Skeletal muscle tissue (tissue), 4 donors: ENCODE data around the gene ERFL. TPM values are rescaled to one million over a fixed set of nuclear protein-coding genes. Genes with fewer than 3 reads are reported as not detected.

Experiments
- H3K27ac ChIP-seq: one replicate; pipeline ENCODE4 v1.7.0; 2013; ENCODE audit warnings: mild to moderate bottlenecking, low read depth, low read length, inconsistent platforms
- H3K27me3 ChIP-seq, 3 donors: one replicate each; pipeline ENCODE4 v1.7.0; 2013; ENCODE audit warnings: low read length in 3 of 3; ENCODE audit not compliant: control insufficient read depth in 3 of 3, insufficient read depth in 3 of 3
- H3K36me3 ChIP-seq, 3 donors: one replicate each; pipeline ENCODE4 v1.7.0; 2013; ENCODE audit warnings: low read length in 3 of 3; ENCODE audit not compliant: control insufficient read depth in 3 of 3, insufficient read depth in 3 of 3
- H3K4me1 ChIP-seq, 3 donors: one replicate each; pipeline ENCODE4 v1.7.0; 2013; ENCODE audit warnings: low read length in 3 of 3, mild to moderate bottlenecking in 3 of 3; ENCODE audit not compliant: control insufficient read depth in 3 of 3, insufficient read depth in 3 of 3
- H3K4me3 ChIP-seq, 3 donors: one replicate each; pipeline ENCODE4 v1.7.0; 2013; ENCODE audit warnings: low read length in 3 of 3
- H3K9ac ChIP-seq, 3 donors: one replicate each; pipeline ENCODE4 v1.7.0; 2013; ENCODE audit warnings: low read length in 3 of 3, mild to moderate bottlenecking in 3 of 3, moderate library complexity in 2 of 3, low read depth in 1 of 3
- H3K9me3 ChIP-seq, 3 donors: one replicate each; pipeline ENCODE4 v1.7.0; 2013; ENCODE audit warnings: low read length in 3 of 3; ENCODE audit not compliant: control insufficient read depth in 3 of 3
- total RNA-seq: library from RNA; depleted of rRNA; stranded (reverse); fragments of >200 nt; gene quantifications from one replicate; pipeline ENCODE4 v1.2.3, GENCODE V29; 2014
- donor health status: Osteomylitis.

ERFL gene
- total RNA-seq, 1 donor from 2014 or later = not detected

DNA sequence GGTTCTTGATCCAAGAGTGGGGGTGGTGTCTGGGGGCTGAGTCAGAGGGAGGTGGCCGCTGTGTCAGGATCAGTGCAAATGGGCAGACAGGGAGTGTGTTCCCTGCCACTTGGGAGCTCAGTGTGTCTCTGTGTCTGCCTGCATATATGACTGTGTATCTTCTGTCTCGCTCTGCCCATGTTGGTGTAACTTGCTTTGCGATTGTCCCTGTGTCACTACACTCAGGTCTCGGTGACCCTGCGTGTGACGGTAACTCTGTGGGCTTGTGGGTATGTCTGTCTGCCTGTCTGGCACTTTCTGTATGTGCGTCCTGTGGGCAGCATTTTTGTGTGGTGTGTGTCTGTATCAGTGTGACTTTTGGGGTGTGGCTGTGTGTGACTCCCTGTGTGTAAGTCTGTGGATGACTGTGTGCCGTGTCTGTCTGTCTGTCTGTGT is 8.2 kb upstream of the ERFL start:
- no peak overlapping the region for H3K27ac ChIP-seq
- peaks cover 62 to 72% (median 65%) of the 10 kb centered on the region in 3 donors for H3K27me3 ChIP-seq
- no peak overlapping the region for H3K4me3 ChIP-seq
- no peaks in the 10 kb centered on the region for H3K36me3 ChIP-seq
- peaks cover 0 to 7% (median 3%) of the 10 kb centered on the region in 3 donors for H3K4me1 ChIP-seq
- no peak overlapping the region for H3K9ac ChIP-seq
- H3K9me3 ChIP-seq = no peaks in the 10 kb centered on the region

DNA sequence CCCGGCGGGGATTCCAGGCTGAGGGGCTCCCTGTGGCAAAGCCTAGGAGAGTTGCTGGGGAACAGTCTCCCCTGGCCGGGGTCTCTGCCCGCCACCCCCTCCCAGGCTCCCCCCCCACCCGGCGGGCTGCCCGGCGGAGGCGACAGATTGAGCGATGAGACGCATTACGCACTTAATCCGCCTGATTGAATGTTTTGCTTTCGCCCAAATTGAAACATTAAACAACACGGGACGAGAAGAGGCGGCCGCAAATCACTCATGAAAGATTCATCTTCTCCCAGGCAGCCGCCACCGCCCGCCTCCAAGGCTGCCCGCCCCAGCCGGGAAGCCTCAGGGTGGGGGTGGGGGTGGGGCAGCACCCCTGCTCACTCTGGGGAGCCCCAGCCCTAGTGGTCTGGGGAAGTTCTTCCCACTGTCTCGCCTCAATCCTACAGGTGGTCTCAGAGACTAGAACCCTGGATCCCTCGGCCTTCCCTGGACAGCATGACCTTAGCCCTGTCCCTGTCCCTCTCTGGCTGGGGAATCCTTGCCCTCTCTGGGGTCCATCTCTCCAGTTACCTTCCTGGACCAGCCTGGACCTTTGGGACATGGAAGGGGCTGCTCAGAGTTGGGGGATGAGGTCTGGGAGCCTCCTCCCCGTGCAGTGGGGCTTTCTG is 7.6 kb upstream of the ERFL start:
- peaks cover 62 to 72% (median 65%) of the 10 kb centered on the region in 3 donors for H3K27me3 ChIP-seq
- H3K9me3 ChIP-seq = no peaks in the 10 kb centered on the region
- H3K9ac ChIP-seq = no peak overlapping the region

DNA sequence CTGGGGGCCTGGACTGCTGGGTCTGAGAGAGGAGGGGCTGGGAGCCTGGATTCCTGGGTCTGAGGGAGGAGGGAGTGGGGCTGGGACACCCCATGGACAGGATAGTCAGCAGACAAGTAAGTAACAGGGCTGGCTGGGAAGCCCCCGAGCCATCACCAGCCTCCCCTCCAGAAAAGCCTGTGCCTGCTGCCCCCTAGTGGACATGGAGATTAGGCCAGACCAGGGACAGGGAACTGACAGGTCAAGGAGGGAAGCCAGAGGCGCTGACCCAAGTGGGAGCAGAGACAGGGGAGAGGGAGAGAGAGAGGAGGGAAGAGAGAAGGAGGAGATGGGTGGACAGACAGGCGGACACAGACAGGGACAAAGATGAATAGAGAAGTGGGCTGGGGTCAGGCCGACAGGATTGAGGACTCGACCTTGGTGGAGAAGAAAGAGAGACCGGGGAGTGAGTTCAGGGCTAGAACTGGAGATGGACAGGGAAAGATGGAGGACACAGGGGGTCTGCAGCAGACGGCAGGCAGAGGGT is 6.7 kb upstream of the ERFL start:
- no peaks in the 10 kb centered on the region for H3K9me3 ChIP-seq
- peaks cover 64 to 76% (median 73%) of the 10 kb centered on the region in 3 donors for H3K27me3 ChIP-seq
- H3K4me1 ChIP-seq = no peaks in the 10 kb centered on the region
- no peaks in the 10 kb centered on the region for H3K36me3 ChIP-seq
- no peak overlapping the region for H3K27ac ChIP-seq
- H3K9ac ChIP-seq = no peak overlapping the region
- H3K4me3 ChIP-seq = no peak overlapping the region

More for the DNA sequence above, 7.6 kb upstream of the ERFL start:
- no peaks in the 10 kb centered on the region for H3K36me3 ChIP-seq
- peaks cover 0 to 4% (median 0%) of the 10 kb centered on the region in 3 donors for H3K4me1 ChIP-seq
- H3K4me3 ChIP-seq = no peak overlapping the region
- H3K27ac ChIP-seq = no peak overlapping the region

DNA sequence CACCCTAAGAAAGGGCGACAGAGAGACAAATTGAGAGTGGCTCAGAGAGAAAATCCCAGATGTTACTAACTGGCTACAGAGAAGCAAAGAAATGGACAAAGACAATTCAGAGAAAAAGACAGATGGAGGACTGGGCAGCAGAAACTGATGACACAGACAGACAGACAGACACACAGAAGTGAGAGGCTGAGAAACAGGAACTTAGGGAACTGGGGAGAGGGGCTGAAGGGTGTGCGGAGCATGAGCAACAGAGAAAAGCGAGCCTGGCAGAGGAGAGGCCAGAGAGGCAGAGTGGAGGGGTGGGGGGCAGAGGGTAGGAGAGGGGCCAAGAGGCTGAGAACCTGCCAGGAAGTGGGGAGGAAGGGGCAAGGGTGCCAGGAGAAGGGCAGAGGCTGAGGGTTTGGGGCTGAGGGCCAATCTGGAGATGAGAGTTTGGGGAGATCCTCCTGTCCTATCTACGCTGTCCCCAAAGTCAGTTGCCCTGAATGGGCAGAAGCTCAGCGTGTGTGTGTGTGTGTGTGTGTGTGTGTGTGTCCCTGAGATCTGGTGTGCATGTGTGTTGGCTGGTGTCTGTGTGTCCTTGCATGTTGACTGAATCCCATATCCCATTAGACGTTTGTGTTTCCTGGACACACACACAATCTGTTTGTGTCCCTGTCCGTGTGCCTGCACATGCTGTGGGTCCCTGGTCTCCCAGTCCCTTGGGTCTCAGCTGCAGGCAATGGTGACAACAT is 5.6 kb upstream of the ERFL start:
- Histone ChIP-seq H3K4me1 (peaks cover 2 to 4% (median 3%) of the 10 kb centered on the region in 3 donors), H3K9me3 (no peaks in the 10 kb centered on the region), H3K27ac (no peak overlapping the region), H3K27me3 (peaks cover 71 to 86% (median 80%) of the 10 kb centered on the region in 3 donors), H3K9ac (no peak overlapping the region), H3K4me3 (no peak overlapping the region), H3K36me3 (no peaks in the 10 kb centered on the region)

DNA sequence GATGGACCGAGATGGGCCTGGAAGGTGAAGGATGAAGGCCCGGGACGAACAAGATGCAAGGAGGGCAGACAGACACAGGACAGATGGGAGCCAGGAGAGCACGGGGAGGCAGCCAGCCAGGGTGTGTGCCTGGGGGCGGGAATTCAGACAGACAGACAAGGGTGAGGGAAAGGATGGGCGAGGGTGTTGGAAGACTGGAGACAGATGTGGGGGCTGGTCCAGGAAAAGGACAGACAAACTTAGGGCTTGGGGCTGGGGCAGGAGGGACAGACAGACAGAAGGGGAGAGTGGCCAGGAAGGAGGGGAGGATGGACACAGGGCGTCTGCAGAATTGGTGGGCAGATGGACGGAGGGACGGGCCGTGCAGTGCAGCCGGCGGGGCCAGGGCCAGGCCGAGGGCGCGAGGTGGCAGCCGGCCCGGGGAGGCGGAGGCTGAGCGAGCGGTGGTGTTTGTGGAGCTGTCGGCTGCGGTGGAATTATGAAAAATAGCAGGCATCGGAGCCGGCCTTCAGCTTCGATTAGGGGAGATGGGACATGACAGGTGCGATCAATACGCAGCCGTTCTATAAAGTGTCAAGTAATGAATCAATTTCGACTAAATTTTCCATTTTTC is 4.6 kb upstream of the ERFL start:
- H3K9me3 ChIP-seq = no peaks in the 10 kb centered on the region
- peaks cover 78 to 93% (median 85%) of the 10 kb centered on the region in 3 donors for H3K27me3 ChIP-seq
- H3K36me3 ChIP-seq = no peaks in the 10 kb centered on the region
- no peak overlapping the region for H3K4me3 ChIP-seq
- no peak overlapping the region for H3K27ac ChIP-seq
- H3K4me1 ChIP-seq = peaks cover 4 to 9% (median 7%) of the 10 kb centered on the region in 3 donors
- no peak overlapping the region for H3K9ac ChIP-seq

DNA sequence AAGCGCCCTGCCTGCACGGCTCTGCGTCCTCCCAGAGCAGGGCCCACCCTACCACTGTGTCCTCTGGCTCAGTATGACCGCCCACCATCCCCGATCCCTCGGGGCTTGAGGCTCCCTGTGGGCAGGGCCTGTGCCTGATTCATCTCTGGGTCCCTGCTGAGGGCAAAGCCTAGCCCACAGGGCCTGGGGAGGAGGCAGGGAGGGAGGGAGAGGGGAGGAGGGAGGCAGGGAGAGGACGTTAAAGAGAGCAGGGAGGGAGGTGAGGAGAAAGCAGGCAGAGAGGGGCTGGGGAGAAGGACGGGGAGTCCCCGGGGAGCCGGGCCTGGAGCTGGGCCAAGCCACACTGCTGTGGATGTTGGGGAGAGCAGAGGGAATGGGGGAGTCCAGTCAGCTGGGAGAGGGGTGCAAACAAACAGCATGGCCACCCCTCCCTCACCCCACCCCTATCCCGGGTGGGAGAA is 4.0 kb upstream of the ERFL start:
- H3K4me3 ChIP-seq = no peak overlapping the region
- H3K36me3 ChIP-seq = no peaks in the 10 kb centered on the region
- peaks cover 82 to 91% (median 84%) of the 10 kb centered on the region in 3 donors for H3K27me3 ChIP-seq
- H3K4me1 ChIP-seq = peaks cover 4 to 9% (median 7%) of the 10 kb centered on the region in 3 donors
- no peak overlapping the region for H3K9ac ChIP-seq
- H3K9me3 ChIP-seq = no peaks in the 10 kb centered on the region
- no peak overlapping the region for H3K27ac ChIP-seq

DNA sequence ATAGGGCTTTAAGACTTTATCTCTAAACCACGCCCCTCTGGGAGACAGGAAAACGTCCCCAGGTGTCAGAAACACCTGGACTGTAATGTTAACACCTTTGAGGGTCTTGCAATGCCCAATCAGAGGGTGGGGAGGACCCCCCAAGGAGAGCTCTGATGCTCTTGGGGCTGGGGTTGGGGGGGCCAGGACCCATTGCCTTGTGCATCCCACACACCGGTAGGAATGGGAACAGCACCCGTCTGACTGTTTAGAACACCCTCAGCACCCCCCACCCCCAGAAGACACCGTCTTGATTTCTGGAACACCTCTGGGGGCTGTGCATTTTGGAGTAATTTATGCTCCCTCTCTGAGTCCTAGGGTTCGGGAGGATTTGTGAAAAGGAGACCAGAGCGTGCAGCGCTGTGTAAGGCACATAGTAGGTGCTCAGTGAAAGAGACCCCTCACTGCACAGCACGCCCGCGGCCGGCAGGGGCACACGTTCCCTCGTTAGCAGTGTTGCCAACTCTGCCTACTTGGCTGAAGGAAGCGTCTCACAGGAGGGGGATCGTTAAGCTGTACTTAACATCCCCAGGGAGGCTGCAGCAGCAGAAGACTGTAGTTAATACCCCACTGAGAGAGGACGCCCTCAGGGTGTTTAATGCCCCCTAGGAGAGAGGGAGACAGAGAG is 2.8 kb upstream of the ERFL start:
- Histone ChIP-seq H3K9ac (no peak overlapping the region), H3K36me3 (no peaks in the 10 kb centered on the region), H3K27me3 (peaks cover 82 to 90% (median 88%) of the 10 kb centered on the region in 3 donors), H3K4me1 (peaks cover 4 to 9% (median 7%) of the 10 kb centered on the region in 3 donors), H3K4me3 (no peak overlapping the region), H3K27ac (no peak overlapping the region), H3K9me3 (peaks cover 0 to 3% (median 0%) of the 10 kb centered on the region in 3 donors)

DNA sequence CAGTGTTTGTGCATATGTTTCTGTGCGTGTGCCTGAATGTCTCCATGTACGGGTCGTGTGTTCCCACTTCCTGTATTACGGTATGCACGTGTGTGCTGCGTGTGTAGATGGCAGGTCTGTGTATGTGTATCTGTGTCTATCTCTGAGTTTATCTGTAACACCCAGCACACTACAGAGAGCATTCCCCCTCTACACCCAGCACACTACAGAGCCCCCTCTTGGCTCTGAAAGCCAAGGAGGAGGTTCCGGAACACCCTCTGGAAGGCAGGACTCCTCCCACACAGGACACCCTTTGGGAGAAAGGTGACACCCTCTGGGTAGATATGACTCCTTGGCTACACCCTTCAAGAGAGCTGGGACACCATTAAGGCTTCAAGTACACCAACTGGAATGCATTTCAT is 2.1 kb upstream of the ERFL start:
- Histone ChIP-seq H3K9ac (no peak overlapping the region), H3K4me3 (no peak overlapping the region), H3K27ac (no peak overlapping the region), H3K4me1 (peaks cover 4 to 9% (median 7%) of the 10 kb centered on the region in 3 donors), H3K9me3 (peaks cover 0 to 5% (median 0%) of the 10 kb centered on the region in 3 donors), H3K27me3 (peaks cover 85 to 93% (median 91%) of the 10 kb centered on the region in 3 donors), H3K36me3 (no peaks in the 10 kb centered on the region)

DNA sequence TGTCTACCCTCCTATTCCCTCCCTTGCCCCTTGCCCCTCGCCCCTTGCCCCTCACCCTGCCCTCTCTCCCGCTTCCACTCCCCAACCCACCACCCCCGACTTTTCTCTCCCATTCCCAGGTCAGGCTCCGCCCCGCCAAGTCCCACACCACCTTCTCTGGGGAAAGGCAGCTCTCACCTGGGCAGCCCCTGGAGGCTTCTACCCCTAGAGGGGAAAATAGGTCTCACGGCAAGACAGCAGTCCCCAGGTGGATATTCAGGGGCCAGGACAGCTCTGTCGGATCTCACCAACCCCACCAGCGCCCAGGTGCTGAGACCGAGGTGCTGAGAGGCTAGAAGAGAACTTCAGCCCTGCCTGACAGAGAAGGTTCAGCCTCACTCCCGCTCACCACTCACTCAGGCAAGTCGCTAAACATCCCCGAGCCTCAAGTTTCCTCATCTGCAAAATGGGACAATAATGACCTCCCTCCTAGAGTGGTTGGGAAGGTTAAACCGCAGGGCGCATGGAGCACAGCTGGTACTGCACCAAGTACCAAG is 1.4 kb upstream of the ERFL start:
- Histone ChIP-seq H3K9me3 (peaks cover 0 to 5% (median 0%) of the 10 kb centered on the region in 3 donors), H3K4me1 (peaks cover 4 to 9% (median 7%) of the 10 kb centered on the region in 3 donors), H3K36me3 (no peaks in the 10 kb centered on the region), H3K4me3 (no peak overlapping the region), H3K27me3 (peaks cover 86 to 93% (median 91%) of the 10 kb centered on the region in 3 donors), H3K27ac (no peak overlapping the region), H3K9ac (no peak overlapping the region)
